ENCODE measurements around the gene TTBK1.
A peak's percentile ranks its signal among the peaks of the same experiment; 100 is the strongest.
"Not testable (repeated sequence)": the region's sequence is repeated elsewhere in the genome, so short reads cannot be mapped to it uniquely, and the experiment has no call there.

Gene TTBK1

GRCh38 chr6:43301081-43301870, 58.0 kb downstream of the TTBK1 start:
- FAIRE-seq (no peak), DNase-seq (ENCODE audit: insufficient read length, low spot score) (no peak)

- FAIRE-seq = no peak
These were observed 58.8 kb downstream of the TTBK1 start for GRCh38 chr6:43302126-43302525.

GRCh38 chr6:43303006-43303405, 59.7 kb downstream of the TTBK1 start:
- FAIRE-seq; DNase-seq (ENCODE audit: insufficient read length, low spot score): not testable (repeated sequence)

More at GRCh38 chr6:43302126-43302525, 58.8 kb downstream of the TTBK1 start:
- no peak for DNase-seq (ENCODE audit: insufficient read length, low spot score)

GRCh38 chr6:43303751-43304331, 60.6 kb downstream of the TTBK1 start:
- no peak for FAIRE-seq
- no peak for DNase-seq (ENCODE audit: insufficient read length, low spot score)

GRCh38 chr6:43304361-43304760, 61.1 kb downstream of the TTBK1 start:
- DNase-seq (ENCODE audit: insufficient read length, low spot score) = no peak
- no peak for FAIRE-seq

- DNase-seq (ENCODE audit: insufficient read length, low spot score) = no peak
- no peak for FAIRE-seq
These were observed 61.6 kb downstream of the TTBK1 start for GRCh38 chr6:43304882-43305281.

GRCh38 chr6:43306086-43306485, 62.8 kb downstream of the TTBK1 start:
- FAIRE-seq (no peak), DNase-seq (ENCODE audit: insufficient read length, low spot score) (no peak)

- no peak for DNase-seq (ENCODE audit: insufficient read length, low spot score)
- FAIRE-seq = no peak
These were observed 64.3 kb downstream of the TTBK1 start for GRCh38 chr6:43307451-43308100.

GRCh38 chr6:43308101-43308989, 65.1 kb downstream of the TTBK1 start, which contains the start of gene CRIP3:
TSS of gene CRIP3 (minus strand) at chr6:43308826. CDS start at chr6:43308792, 34 bp downstream.
- no peak for DNase-seq (ENCODE audit: insufficient read length, low spot score)

GRCh38 chr6:43308990-43309477, 65.8 kb downstream of the TTBK1 start:
- FAIRE-seq = peak; percentile 72
- no peak for DNase-seq (ENCODE audit: insufficient read length, low spot score)

More at GRCh38 chr6:43308101-43308989, 65.1 kb downstream of the TTBK1 start, which contains the start of gene CRIP3:
- peak; percentile 89 for FAIRE-seq

GRCh38 chr6:43310134-43310533, 66.9 kb downstream of the TTBK1 start:
- DNase-seq (ENCODE audit: insufficient read length, low spot score) = no peak
- FAIRE-seq = no peak

GRCh38 chr6:43310624-43311023, 67.3 kb downstream of the TTBK1 start:
- no peak for FAIRE-seq
- DNase-seq (ENCODE audit: insufficient read length, low spot score) = no peak

- FAIRE-seq = no peak
These were observed 68.4 kb downstream of the TTBK1 start for GRCh38 chr6:43311666-43312065.

GRCh38 chr6:43313813-43314212, 70.5 kb downstream of the TTBK1 start:
- no peak for DNase-seq (ENCODE audit: insufficient read length, low spot score)
- FAIRE-seq = no peak

More at GRCh38 chr6:43311666-43312065, 68.4 kb downstream of the TTBK1 start:
- DNase-seq (ENCODE audit: insufficient read length, low spot score) = no peak

- FAIRE-seq (peak; percentile 59), DNase-seq (ENCODE audit: insufficient read length, low spot score) (no peak)
These were observed 74.7 kb downstream of the TTBK1 start for GRCh38 chr6:43318011-43318410.

GRCh38 chr6:43325876-43326275, 82.6 kb downstream of the TTBK1 start:
- no peak for FAIRE-seq
- DNase-seq (ENCODE audit: insufficient read length, low spot score) = no peak

- FAIRE-seq = no peak
These were observed 85.2 kb downstream of the TTBK1 start for GRCh38 chr6:43328528-43328927.

GRCh38 chr6:43331470-43331869, 88.2 kb downstream of the TTBK1 start:
- FAIRE-seq (peak; percentile 33), DNase-seq (ENCODE audit: insufficient read length, low spot score) (no peak)

More at GRCh38 chr6:43328528-43328927, 85.2 kb downstream of the TTBK1 start:
- DNase-seq (ENCODE audit: insufficient read length, low spot score) = no peak

GRCh38 chr6:43331891-43332290, 88.6 kb downstream of the TTBK1 start:
- DNase-seq (ENCODE audit: insufficient read length, low spot score) = no peak
- no peak for FAIRE-seq

GRCh38 chr6:43334466-43335095, 91.3 kb downstream of the TTBK1 start:
- peak; percentile 84 for FAIRE-seq
- DNase-seq (ENCODE audit: insufficient read length, low spot score) = no peak

Measured in GM19239 (cell line).